Stimulated activated CD8-positive, alpha-beta memory T cell treated with anti-CD3 and anti-CD28 coated beads, Interleukin-12 subunit alpha, Interleukin-12 subunit beta, amount 100 ng/mL, for 1 hour (primary cell): ENCODE data around the gene CCL1.

Experiments used
- DNase-seq: peaks from one replicate; pipeline ENCODE4 v3.0.0-alpha.2; 2020; ENCODE audit warnings: low read depth

CCL1 gene

DNA sequence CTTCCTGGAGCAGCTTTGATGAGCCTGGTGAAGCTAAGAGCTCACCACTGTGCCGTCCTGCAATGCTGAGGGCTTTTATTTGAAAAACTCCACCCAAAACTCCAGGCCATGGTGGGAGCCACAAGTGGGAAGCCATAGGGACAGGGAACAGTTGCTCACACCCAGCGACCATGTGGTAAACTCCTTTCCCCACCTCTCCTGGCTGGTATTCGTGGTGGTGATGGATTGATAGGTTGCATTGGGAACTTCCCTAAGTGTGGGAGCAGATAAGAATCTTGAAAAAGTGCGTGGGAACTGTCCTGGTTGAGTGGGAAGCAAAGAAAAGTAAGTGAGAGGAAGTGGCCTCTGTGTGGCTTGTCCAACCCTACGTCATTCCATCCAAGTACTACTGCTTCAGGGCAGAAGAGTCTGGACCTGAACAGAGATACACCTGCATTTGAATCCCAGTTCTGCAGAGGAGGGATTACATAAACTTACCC lies at the start of gene CCL1:
TSS of gene CCL1 (minus strand) at position 51 of the 479 bp plus-strand sequence. CDS start 72 bp downstream, outside the sequence.
- no peak for DNase-seq

DNA sequence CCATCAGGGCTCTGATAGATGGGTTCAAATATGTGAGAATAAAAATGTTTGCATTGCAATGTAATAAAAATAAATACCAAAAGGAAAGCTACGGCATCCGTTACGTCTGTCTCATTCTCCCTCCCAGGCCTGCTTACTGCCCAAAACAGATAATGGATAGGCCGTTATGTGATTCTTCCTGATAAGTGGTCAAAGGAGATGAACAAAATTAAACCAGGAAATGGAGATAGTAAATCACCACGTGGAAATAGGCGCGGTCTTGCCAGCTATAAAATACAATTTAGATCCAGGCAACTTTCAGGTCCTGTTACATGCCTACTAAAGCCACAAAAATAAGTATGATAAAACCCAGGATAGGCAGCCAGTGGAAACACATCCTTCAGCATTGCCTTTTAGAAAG lies 49.5 kb upstream of the CCL1 start:
- no peak for DNase-seq

DNA sequence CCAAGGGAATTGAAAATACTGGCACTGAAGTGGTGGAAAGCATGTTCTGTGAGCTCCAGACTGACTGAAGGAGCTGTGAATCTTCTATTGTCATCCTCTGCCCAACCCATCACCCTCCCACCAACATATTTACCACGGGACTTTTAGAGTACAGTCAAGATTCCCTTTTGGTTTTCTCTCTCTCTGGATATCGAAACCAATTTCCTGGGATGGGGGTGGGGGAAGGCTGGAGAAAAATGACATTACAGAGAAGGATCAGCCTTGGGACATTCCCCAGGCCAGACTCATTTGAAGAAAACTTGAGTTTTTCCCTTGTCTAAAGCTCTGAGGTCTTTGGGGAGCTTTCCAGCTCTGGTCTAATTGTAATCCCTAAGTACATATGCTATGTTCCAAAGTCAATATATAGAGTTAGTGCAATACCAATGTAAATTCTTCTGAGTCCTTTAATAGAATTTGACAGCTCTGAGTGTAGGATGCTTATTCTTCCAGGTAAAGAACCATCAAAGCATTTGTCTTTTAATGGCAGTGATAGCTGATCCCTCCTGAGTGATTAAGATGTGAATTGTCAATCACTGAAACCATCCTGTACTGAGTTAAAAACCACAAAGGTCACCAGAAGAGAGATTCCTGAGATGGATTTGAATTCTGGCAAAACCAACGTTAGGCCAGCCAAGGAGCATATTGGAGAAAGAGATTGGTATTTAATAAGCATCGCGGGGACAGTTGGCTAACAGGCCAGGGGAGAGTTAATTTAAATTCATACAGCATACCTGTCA lies 48.8 kb upstream of the CCL1 start:
- no peak for DNase-seq

DNA sequence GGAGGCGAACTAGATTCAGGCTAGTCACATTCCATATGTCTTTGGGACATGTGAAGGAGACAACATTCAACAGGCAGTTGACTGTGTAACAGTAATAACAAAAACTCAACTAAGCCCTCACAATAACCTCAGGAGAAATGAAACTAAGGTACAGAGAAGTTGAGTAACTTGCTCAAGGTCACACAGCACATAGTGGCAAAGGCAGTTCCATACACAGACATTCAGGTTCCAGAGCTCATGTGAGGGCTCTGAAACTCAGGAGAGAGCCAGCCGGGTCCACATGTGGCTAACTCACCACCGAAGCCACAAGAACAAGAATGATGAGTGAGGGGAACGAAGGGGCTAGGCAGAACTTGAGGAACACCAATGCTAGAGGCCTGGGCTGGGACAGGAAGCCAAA lies 46.3 kb upstream of the CCL1 start:
- DNase-seq, result no peak

DNA sequence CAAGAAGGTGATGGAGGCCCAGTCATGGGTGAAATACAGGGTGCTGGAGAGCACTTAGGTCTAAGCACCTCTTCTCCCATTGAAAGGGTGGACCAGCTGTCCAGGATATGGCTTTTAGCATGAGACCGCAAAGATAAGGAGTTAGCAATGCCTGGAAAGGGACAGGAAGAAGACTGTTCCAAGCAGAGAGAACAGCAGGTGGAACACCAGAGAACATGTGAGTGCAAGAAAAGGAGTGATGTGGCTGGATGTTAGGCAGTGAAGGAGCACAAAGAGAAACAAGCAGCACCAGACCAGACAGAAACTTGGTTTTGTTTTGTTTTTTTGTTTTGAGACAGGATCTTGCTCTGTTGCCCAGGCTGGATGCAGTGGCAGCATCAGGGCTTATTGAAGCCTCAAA lies 45.4 kb upstream of the CCL1 start:
- DNase-seq, result no peak

DNA sequence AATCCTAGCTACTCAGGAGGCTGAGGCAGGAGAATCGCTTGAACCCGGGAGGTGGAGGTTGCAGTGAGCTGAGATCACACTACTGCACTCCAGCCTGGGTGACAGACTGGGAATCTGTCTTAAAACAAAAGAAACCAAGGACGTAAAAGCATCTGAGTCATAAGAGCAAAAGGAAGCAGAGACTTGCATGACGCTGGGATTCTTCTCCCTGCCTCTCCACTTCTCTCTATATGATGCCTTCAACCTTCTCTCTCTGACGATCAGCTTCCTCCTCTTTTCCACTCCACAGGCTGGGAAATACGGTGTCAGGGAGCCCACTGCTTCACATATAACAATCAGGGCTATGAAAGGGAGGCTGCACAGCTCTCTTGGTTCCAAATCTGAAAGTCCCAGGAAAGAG lies 43.2 kb upstream of the CCL1 start:
- no peak for DNase-seq

GRCh38 chr17:34403006-34403405 lies 40.0 kb upstream of the CCL1 start:
- no peak for DNase-seq

DNA sequence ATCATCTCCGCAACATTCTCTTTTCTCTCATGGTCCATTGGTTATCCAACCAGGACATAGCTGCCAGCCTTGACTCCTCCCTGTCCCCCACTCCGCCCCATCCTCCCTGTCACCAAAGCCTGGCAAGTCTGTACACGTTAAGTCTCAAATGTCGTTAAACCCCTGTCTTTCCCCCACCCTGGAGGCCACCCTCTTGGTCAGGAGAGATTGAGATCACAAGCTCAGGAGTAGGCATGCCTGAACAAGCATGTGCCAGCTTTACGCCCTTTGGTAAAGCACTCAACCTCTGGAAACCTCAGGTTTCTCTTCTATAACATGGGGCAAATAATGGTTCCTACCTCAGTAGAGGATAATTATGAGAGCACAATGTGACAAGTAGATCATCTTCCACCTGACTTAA lies 38.1 kb upstream of the CCL1 start:
- DNase-seq, result no peak

DNA sequence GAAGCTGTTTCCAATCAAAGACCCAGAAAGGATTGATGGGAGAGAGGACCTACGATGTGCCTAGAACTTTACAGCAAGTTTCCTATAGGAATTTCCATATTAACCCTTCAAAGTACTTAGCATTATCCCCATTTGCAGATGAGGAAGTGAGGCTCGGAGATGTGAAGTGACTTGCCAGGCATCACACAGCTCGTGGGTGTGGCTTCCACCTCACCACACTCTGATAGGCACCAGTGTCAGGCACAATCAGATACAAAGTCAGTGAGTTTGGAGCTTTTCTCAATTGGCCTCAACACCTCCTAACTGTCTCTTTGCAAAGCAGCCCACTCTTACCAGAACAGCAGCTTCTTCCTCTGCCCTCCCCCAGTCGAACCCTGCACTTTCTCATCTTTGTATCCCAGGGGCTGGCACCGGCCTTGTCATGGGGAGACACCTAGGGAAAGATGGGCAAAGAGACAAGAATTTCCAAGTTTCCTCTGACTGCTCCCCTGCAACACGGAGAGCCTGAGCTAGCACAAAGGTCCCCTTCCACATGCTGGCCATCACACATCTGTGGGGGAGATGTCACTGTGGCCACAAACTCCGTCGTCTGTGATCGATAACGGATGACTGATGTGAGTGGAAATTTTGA lies 37.4 kb upstream of the CCL1 start:
- DNase-seq, result no peak

DNA sequence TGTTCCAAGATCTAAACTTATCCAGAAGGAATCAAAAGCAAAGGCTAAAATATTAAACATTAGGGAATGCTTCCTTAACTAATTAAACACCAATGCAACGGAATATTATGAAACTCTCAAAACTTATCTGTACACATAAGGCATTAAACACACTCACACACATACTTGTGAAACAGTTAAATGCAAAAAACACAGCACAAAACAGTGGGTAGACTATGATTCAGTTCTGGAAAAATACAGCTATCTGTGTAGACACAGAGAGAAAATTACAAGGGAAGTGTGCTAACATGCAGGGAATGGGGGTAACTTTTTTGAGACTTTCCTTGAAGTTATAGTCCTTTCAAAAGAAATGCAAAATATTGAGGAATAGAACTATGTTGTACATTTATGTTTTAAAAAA lies 36.7 kb upstream of the CCL1 start:
- no peak for DNase-seq

- DNase-seq, result no peak
Observed at GRCh38 chr17:34398990-34399389, 36.0 kb upstream of the CCL1 start.

- DNase-seq, result no peak
Observed at GRCh38 chr17:34397265-34397664, 34.2 kb upstream of the CCL1 start.

DNA sequence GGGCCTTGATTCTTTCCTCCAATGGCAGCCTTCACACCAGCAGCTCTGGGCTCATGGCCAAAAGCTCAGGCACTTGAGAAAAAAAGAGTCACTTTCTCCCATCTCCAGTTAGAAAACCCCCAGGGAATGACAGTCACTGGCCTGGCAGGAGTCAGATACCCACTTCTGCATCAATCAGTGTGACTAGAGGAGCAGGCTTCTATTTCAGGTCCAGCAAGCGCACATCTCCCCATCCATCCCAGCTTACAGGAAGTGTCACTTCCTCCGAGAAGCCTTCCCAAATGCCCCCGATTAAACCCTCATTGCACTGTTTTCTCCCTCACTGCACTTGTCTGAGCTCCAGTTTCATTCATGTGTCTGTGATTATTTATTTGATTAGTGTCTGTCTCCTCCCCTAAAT lies 30.4 kb upstream of the CCL1 start:
- no peak for DNase-seq

DNA sequence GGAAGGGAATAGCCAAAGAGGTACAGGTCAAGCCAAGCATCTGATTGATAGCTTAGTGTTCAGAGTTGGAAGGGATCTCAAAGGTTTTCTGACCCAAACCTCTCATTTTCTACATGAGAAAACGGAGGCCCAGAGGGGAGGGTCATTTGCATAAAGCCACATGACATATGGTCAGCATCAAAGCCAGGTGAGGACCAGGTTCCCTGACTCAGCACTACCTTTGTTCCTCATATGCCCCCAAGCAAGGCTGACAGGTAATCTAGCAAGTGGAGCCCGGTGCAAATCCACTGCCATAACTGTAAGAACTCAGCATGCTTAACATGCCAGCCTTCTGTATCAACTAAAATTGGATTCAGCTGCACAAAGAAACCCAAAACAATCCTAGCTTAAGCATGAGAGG lies 28.2 kb upstream of the CCL1 start:
- DNase-seq, result no peak

- DNase-seq, result no peak
Observed at GRCh38 chr17:34390649-34391048, 27.6 kb upstream of the CCL1 start.

DNA sequence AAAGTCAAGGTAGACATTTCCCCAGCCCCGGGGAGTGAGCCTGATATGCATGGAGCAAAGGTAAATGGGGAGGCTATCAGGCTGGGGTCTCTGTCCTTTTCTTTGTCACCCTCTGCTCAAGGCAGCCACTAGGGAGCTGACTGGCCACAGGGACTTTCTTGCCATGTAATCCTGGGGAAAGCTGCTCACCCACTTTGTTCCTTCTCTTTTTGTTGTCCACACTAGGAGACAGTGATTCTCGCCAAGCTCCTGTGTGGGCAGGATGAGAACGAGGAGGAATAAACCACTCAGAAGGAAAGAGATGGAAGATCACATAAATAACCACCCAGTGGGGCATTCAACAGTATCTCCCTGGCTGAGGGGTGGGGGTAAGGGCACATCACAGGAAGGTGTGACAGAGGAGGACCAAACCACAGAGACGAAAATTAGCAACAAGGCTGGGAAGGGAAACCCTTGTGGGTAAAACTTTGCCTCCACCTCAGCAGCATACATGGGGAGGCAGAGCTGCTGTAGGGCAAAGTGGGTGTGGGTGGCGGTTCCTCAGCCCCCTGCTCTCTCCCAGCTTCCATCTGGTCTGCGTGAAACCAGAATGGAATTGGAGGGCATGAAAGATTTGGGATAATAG lies 26.2 kb upstream of the CCL1 start:
- DNase-seq, result no peak

DNA sequence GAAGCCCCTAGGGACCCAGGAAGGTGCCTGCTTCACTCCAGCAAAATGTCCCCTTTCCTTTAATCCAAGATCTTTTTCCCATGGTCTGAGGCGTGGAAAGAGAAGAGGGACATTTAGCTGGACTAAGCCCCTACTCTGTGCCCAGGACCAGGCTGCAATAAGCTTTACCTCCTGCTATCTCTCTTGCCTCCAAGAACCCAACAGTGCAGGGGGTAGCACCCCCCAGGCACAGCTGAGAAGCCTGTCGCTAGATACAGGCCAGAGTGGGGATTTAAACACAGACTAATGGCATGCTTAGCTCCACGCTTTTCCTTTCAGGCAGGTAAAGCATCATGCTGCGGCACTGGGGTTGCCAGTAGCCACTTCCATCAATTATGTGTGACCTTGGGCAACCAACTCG lies 24.5 kb upstream of the CCL1 start:
- no peak for DNase-seq

- DNase-seq, result no peak
Observed at GRCh38 chr17:34386697-34387550, 23.9 kb upstream of the CCL1 start.

GRCh38 chr17:34386343-34386696 lies 23.3 kb upstream of the CCL1 start:
- DNase-seq, result no peak

DNA sequence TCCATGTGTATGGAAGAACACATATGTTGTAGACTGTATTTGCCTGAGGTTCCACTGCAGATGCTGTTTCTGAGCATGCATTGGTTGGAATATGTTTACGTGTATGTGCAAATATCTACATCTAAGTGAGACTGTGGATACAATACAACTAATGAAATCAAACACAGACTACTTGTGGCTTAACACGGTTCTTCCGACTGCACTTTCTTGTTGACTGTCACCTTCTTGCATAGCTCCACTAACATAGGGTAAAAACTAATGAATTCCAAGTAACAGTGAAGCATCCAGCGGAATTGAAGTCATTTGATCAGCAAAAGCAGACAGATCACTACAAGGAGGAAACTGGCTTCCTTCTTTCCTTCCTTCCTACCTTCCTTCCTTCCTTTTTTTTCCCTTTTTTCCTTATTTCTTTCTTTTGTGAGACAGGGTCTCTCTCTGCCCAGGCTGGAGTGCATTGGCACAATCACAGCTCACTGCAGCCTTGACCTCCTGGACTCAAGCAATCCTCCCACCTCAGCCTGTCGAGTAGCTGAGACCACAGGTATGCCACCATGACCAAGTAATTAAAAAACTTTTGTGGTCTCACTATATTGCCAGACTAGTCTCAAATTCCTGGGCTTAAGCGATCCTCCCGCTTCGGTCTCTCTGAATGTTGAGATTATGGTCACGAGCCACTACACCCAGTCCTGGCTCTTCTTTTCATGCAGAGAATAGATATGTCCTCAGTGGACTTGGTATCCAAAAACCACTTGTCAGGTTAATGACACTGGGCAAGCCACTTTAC lies 22.0 kb upstream of the CCL1 start:
- no peak for DNase-seq

DNA sequence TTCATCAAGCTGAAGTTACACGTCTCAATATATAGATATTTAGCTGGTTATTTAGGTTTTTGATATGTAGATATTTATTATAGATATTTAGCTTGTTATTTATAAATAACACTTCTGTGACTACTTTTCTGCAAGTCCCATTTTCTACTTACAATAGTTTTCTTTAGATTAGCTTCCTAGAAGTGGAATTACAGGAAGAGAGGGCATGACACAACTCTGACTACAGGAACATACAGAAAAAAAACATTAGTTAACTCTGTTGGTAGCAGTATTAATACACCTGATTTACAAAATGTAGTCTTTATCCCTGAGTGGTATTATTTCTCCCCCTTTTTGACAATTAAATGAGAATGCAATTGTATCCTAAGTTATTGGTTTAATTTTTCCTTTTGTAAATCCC lies 21.2 kb upstream of the CCL1 start:
- DNase-seq, result no peak

GRCh38 chr17:34383216-34383615 lies 20.2 kb upstream of the CCL1 start:
- DNase-seq, result no peak
